Large intestine (tissue), 3 donors: ENCODE measurements around the gene DMRT1. TPM values are rescaled to one million over a fixed set of nuclear protein-coding genes. Genes with fewer than 3 reads are reported as not detected.
A peak's percentile ranks its signal among the peaks of the same experiment; 100 is the strongest.

ENCODE experiments used
- DNase-seq, 2 donors: peaks; one replicate each; pipeline versions ENCODE4 v3.0.0 to v3.0.0-alpha.2; 2013
- H3K27ac ChIP-seq: one replicate; pipeline ENCODE4 v1.5.1; 2013; ENCODE audit warnings: low read length
- H3K27me3 ChIP-seq: 2 replicates; pipeline ENCODE4 v1.6.1; 2013; ENCODE audit warnings: low read length; ENCODE audit not compliant: control insufficient read depth, insufficient read depth
- H3K36me3 ChIP-seq: 2 replicates; pipeline ENCODE4 v1.6.1; 2013; ENCODE audit warnings: low read length; ENCODE audit not compliant: control insufficient read depth, insufficient read depth
- H3K4me1 ChIP-seq: one replicate; pipeline ENCODE4 v1.6.1; 2013; ENCODE audit warnings: low read length; ENCODE audit not compliant: control insufficient read depth, insufficient read depth
- H3K4me3 ChIP-seq: one replicate; pipeline ENCODE4 v1.5.1; 2013; ENCODE audit warnings: low read length
- H3K9me3 ChIP-seq: one replicate; pipeline ENCODE4 v1.6.1; 2013; ENCODE audit warnings: mild to moderate bottlenecking, low read depth, low read length, moderate library complexity; ENCODE audit not compliant: control insufficient read depth
- WGBS: methylation state at CpG from one replicate; pipeline ENCODE4 v1.1.5; 2013; ENCODE audit warnings: low lambda C conversion rate; ENCODE audit not compliant: insufficient coverage; 5-methylcytosine and 5-hydroxymethylcytosine counted together
- polyA plus RNA-seq: library from polyadenylated mRNA; unstranded; fragments of 120-200 nt; gene quantifications from one replicate; pipeline ENCODE4 v1.2.1, GENCODE V29; 2013

The DMRT1 gene
- polyA plus RNA-seq, 1 donor = not detected

DNA sequence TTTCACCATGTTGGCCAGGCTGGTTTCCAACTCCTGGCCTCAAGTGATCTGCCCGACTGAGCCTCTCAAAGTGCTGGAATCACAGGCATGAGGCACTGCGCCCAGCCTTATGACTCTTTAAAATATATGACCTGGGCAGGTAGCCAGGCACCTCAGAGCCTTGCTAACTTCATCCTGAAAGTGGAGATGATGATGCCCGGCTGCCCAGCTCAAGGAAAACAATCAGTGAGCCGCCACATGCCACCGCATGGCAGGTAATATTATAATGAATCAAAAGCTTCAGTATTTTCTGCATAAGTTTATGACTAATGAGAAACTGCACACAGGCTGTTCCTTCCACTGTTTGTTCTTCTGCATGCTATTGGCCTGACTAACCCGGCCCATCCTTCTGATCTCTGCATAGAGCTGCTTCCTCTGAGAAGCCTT lies 30.4 kb upstream of the DMRT1 start:
- Histone ChIP-seq H3K27me3 (no peaks in the 10 kb centered on the region), H3K4me3 (no peak overlapping the region), H3K9me3 (no peaks in the 10 kb centered on the region), H3K4me1 (no peaks in the 10 kb centered on the region), H3K36me3 (no peaks in the 10 kb centered on the region), H3K27ac (no peak overlapping the region)
- 86% methylated on average over 1 of the region's 6 CpGs for WGBS
- DNase-seq = no peak

DNA sequence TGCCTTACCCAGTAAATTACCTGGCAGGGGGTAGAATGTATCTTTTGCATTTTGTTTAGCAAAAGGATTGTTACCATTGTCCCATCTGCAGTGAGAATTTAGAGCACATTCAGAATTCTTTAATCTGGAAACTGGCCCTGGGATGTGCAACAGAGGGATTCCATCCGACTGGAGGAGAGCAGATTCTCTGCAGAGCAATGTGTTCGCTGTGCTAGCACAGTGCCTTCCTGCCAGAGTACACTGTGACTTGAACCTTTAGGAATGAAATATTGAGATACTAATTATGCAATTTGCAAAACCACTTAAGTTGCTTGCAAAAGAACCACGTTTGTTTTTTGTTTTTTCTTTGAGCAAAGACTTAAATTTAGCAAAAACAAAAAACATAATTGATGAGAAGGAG lies 22.5 kb upstream of the DMRT1 start:
- H3K36me3 ChIP-seq = no peaks in the 10 kb centered on the region
- H3K4me3 ChIP-seq = no peak overlapping the region
- H3K4me1 ChIP-seq = no peaks in the 10 kb centered on the region
- no peaks in the 10 kb centered on the region for H3K9me3 ChIP-seq
- WGBS = 0% methylated on average over 1 of the region's 3 CpGs
- peaks cover 2% of the 10 kb centered on the region for H3K27me3 ChIP-seq
- DNase-seq = no peak
- H3K27ac ChIP-seq = no peak overlapping the region

DNA sequence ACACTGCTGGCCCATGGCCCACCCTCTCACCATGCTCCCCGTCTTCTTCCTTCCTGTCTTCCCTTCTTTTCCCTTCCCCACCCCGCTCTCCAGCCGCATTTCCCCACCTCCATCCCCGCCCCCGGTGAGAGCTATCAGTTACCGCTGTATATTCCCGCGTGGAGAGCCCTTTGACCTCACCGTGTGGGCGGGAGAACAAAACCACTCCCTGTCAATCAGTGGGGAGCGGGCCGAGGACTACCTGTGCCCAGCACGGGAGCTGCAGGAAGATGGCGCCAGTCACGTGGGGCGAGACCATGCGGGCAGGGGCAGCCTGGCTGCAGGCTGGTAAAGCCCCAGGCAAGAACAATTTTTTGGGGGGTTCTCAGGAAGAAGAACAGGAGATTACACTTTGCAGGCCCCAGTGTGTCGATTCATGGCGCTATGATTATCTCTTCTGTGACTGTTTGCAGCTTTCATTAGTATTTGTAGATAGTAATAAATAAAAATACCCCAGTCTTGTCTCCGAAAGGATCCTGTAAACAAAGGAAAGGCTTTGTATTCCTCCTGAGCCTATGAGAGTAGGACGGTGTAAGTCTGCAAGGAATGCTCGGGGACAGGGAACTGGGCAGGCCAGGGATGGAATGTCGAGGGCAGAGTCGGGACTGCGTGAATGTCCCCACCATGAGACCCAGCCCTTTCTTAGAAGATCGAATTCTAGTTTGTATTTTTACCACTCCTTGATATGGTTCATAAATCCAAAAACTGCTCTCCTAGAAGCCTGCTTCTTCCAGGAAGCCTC lies 14.8 kb upstream of the DMRT1 start:
- Histone ChIP-seq H3K4me3 (no peak overlapping the region), H3K4me1 (no peaks in the 10 kb centered on the region), H3K36me3 (no peaks in the 10 kb centered on the region), H3K9me3 (no peaks in the 10 kb centered on the region), H3K27me3 (no peaks in the 10 kb centered on the region), H3K27ac (no peak overlapping the region)
- peak; percentile 9 to 43 for DNase-seq
- 96% methylated on average over 3 of the region's 26 CpGs for WGBS

DNA sequence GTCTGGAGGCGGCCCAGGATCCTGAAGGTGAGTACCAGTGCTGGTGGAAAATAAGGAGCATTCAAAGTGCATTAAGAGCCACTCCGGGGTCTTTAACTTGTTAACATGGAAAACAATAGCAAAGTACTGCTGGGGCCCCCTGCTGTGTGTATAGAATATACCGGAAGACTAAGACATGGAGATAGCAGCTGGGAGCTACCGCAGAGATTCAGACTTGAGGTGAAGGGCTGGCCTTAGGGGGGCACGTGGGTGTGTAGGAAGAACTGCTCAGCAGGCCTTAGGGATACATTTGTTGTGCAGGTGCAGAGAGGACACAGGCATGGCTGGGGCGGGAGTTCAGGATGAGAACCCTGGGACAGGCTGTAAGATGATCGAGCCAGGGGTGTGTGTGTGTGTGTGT lies 1.2 kb upstream of the DMRT1 start:
- peaks cover 60% of the 10 kb centered on the region for H3K27me3 ChIP-seq

DNA sequence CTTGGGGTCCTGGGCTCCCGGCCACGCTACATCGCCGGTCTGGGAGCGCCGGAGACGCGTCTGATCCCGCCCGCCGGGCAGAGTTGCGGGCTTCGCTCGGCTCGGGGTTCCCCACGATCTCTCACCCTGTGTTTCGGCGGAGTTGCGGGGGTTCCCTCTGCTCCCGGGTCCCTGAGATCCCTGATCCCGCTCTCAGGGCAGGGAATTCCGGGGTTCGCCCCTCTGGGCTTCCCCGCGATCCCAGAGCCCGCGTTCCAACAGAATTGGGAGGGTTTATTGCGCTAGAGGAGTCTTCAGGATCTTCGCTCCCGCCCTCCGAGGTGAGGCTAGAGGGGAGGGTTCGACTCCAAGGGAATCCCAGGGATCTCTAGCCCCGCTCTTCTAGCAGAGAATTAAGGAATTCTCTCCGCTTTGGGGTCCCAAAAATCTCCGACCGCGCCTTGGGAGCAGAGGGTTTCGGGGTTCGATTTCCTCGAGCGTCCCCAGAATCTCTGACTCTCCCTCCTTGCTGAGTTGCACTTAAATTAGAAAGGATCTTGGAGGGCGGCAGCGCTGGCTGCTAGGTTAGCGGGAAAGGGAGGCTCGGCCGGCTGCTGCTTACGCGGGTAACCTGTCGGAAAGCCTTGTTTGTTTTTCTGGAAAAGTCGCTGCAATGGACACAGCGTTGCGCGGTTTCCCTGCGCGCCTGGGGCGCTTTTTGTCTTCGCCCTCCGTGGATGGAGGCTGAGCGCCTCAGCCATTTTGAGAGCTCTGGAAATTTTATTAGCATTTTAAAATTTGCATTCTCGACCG lies 1.3 kb downstream of the DMRT1 start:
- no peaks in the 10 kb centered on the region for H3K36me3 ChIP-seq
- WGBS = 0% methylated on average over 1 of the region's 61 CpGs
- H3K27ac ChIP-seq = no peak overlapping the region
- no peak for DNase-seq
- no peaks in the 10 kb centered on the region for H3K9me3 ChIP-seq
- H3K4me1 ChIP-seq = peaks cover 3% of the 10 kb centered on the region
- H3K27me3 ChIP-seq = peaks cover 83% of the 10 kb centered on the region
- H3K4me3 ChIP-seq = no peak overlapping the region

More for the DNA sequence above, 1.2 kb upstream of the DMRT1 start:
- Histone ChIP-seq H3K36me3 (no peaks in the 10 kb centered on the region), H3K9me3 (no peaks in the 10 kb centered on the region), H3K27ac (no peak overlapping the region), H3K4me3 (no peak overlapping the region), H3K4me1 (peaks cover 3% of the 10 kb centered on the region)
- WGBS = 31% methylated on average over 2 of the region's 7 CpGs
- no peak for DNase-seq

DNA sequence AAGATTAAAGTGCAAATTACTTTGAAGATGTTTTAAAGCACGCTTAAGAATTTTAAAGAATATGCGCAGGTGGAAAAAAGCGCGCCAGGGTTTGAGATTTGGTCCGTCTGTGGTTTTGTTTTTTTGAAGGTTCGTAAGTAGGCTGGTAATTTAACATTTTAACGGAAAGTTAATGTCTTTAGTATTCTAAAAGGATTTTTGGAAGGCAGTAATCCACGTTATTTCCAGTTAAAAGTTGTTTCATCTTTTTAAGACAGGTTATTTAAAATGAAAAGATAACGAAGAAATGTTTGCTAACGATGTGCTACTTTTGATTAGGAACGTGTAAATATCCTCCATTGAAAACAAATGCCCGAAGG lies 1.9 kb downstream of the DMRT1 start:
- Histone ChIP-seq H3K27me3 (peaks cover 84% of the 10 kb centered on the region), H3K4me3 (no peak overlapping the region), H3K9me3 (no peaks in the 10 kb centered on the region), H3K27ac (no peak overlapping the region), H3K36me3 (no peaks in the 10 kb centered on the region), H3K4me1 (peaks cover 3% of the 10 kb centered on the region)
- 9% methylated on average over 6 of the region's 12 CpGs for WGBS
- no peak for DNase-seq

DNA sequence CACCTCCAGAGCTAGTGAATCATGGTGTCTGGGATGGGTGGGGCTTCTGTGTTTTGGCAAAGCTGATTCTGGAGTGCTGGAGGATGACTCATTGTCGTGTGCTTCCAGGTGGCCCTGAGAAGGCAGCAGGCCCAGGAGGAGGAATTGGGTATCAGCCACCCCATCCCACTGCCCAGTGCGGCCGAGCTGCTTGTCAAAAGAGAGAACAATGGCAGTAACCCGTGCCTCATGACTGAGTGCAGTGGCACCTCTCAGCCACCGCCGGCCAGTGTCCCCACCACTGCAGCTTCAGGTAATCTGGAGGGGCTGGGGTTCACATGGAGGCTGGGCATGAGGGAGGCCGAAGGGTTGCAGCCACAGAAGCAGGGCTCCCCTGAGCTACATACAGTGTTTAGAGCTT lies 5.4 kb downstream of the DMRT1 start:
- Histone ChIP-seq H3K27me3 (peaks cover 60% of the 10 kb centered on the region), H3K36me3 (no peaks in the 10 kb centered on the region), H3K9me3 (no peaks in the 10 kb centered on the region), H3K4me1 (no peaks in the 10 kb centered on the region), H3K4me3 (no peak overlapping the region), H3K27ac (no peak overlapping the region)
- no peak for DNase-seq
- whole genome bisulfite sequencing = no CpG with 5 or more reads among the region's 7 CpGs

DNA sequence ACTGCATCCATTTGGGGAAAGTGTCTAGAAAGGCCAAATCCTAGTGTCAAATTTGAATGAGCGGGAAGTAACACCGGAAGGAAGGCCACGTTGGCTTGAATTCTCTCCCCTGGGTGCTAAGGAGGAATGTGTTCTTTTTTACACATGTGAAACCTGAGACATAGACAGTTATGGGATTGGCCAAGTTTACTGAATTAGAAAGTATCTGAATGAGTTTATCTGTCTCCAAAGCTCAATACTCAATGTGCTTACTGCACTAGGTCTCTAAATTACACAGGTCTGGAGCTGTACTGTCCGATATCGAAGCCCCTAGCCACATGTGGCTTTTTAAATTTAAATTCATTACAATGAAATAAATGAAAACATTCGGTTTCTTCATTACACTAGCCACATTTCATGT lies 6.0 kb downstream of the DMRT1 start:
- H3K4me1 ChIP-seq = no peaks in the 10 kb centered on the region
- H3K27ac ChIP-seq = no peak overlapping the region
- no peak overlapping the region for H3K4me3 ChIP-seq
- no peaks in the 10 kb centered on the region for H3K9me3 ChIP-seq
- H3K36me3 ChIP-seq = no peaks in the 10 kb centered on the region
- no peak for DNase-seq
- no CpG with 5 or more reads among the region's 6 CpGs for WGBS
- peaks cover 53% of the 10 kb centered on the region for H3K27me3 ChIP-seq

DNA sequence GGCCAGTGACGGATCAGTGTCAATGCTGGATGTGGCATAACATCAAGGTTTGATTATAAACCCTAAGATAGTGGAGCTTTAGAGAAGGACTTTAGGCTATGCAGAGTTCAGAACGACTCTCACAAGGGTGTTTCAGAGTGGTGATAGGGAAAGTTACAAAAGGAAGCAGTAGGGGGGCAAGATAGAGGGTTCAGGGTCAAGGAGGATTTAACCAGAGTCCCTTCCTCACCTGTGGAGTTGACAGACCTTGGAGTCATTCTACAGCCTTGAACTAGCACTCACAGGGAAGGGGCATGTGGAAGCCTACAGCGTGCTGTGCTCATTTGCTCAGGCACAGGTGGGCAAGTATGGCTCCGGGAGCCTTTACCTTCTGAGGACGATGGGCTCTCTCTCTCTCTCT lies 7.9 kb downstream of the DMRT1 start:
- Histone ChIP-seq H3K9me3 (no peaks in the 10 kb centered on the region), H3K27me3 (peaks cover 35% of the 10 kb centered on the region), H3K4me3 (no peak overlapping the region), H3K36me3 (no peaks in the 10 kb centered on the region), H3K27ac (no peak overlapping the region), H3K4me1 (no peaks in the 10 kb centered on the region)
- WGBS = no CpG with 5 or more reads among the region's 5 CpGs
- no peak for DNase-seq

DNA sequence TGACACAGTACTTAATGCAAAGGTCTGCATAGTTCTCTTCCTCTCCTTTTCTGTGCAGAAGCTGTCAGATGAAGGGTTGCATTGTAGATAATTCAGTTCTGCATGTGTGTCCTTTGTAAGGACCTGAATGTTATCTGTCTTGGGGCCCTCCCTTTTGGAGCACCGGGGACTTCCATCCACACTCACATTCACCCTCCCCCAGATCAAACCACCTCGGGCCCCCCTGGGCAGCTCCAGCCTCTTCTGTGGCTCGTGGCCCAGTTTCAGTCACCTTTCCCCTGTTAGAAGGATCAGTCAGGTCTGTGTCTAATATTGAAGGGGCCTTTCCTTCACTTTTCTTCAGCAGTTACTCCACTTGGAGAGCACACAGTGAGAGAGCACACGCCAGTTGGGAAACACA lies 11.0 kb downstream of the DMRT1 start:
- H3K4me3 ChIP-seq = no peak overlapping the region

More for the DNA sequence above, 11.0 kb downstream of the DMRT1 start:
- DNase-seq = no peak
- H3K4me1 ChIP-seq = no peaks in the 10 kb centered on the region
- WGBS = no CpG with 5 or more reads among the region's 4 CpGs
- H3K9me3 ChIP-seq = no peaks in the 10 kb centered on the region
- peaks cover 6% of the 10 kb centered on the region for H3K27me3 ChIP-seq
- no peaks in the 10 kb centered on the region for H3K36me3 ChIP-seq
- H3K27ac ChIP-seq = no peak overlapping the region
